Heart left ventricle (tissue), 16 donors: Measurements from ENCODE around the gene NUDT16L1. TPM values are rescaled to one million over a fixed set of nuclear protein-coding genes. Genes with fewer than 3 reads are reported as not detected.

Experiments
- ATAC-seq, 4 donors: fragments of 200-7000 bp; cut with Tn5 transposase; one replicate each; pipeline ENCODE4 v1.9.1; 2020 to 2022; ENCODE audit warnings: moderate library complexity in 4 of 4, mild to moderate bottlenecking in 3 of 4, moderate number of reproducible peaks in 1 of 4
- DNase-seq, 5 donors: peaks; one replicate each; pipeline ENCODE4 v3.0.0-alpha.2; 2020
- H3K27ac ChIP-seq, 12 donors: fragments of 200-600 bp; sonication (generic) in 4 of 12; one replicate each; pipeline versions ENCODE4 v1.5.0 to v1.8.0; 2016 to 2022; ENCODE audit warnings: mild to moderate bottlenecking in 2 of 12
- H3K27me3 ChIP-seq, 9 donors: fragments of 200-600 bp; sonication (generic) in 2 of 9; one replicate each; pipeline versions ENCODE4 v1.5.1 to v1.8.0; 2016 to 2022; ENCODE audit warnings: mild to moderate bottlenecking in 3 of 9
- H3K36me3 ChIP-seq, 9 donors: fragments of 200-600 bp; sonication (generic) in 2 of 9; one replicate each; pipeline versions ENCODE4 v1.5.0 to v1.8.0; 2018 to 2022; ENCODE audit warnings: mild to moderate bottlenecking in 2 of 9
- H3K4me1 ChIP-seq, 12 donors: fragments of 200-600 bp; sonication (generic) in 4 of 12; one replicate each; pipeline versions ENCODE4 v1.5.0 to v1.8.0; 2016 to 2022; ENCODE audit warnings: mild to moderate bottlenecking in 3 of 12
- H3K4me3 ChIP-seq, 12 donors: fragments of 200-600 bp; sonication (generic) in 4 of 12; one replicate each; pipeline versions ENCODE4 v1.5.0 to v1.8.0; 2017 to 2022; ENCODE audit warnings: mild to moderate bottlenecking in 9 of 12, moderate library complexity in 4 of 12
- H3K9me3 ChIP-seq, 12 donors: fragments of 200-600 bp; sonication (generic) in 4 of 12; one replicate each; pipeline versions ENCODE4 v1.5.0 to v1.8.0; 2016 to 2022; ENCODE audit warnings: mild to moderate bottlenecking in 1 of 12
- CTCF ChIP-seq, 12 donors: fragments of 200-600 bp; sonication (generic) in 4 of 12; IDR thresholded peaks; one replicate each; pipeline versions ENCODE4 v1.5.0 to v1.8.0; 2018 to 2022; ENCODE audit warnings: antibody characterized with exemption in 12 of 12, mild to moderate bottlenecking in 5 of 12
- POLR2A ChIP-seq, 2 donors: fragments of 450-650 bp; IDR thresholded peaks; one replicate each; pipeline ENCODE4 v1.6.1; 2017; ENCODE audit warnings: antibody characterized with exemption in 2 of 2, mild to moderate bottlenecking in 2 of 2, moderate library complexity in 2 of 2
- WGBS, 4 donors: extraction: QIAGEN DNeasy Blood & Tissue Kit in 2 of 4; methylation state at CpG; one replicate each; pipeline versions ENCODE4 v1.1.5 to v1.1.7; 2013 to 2018; 5-methylcytosine and 5-hydroxymethylcytosine counted together
- intact Hi-C, 10 donors: fragments of 100-400 bp; cut with DNase I; formaldehyde crosslinking; loops; one replicate each; pipeline versions ENCODE4 v1.11.1 to v1.14.2; 2022
- polyA plus RNA-seq, 2 donors: library from polyadenylated mRNA; stranded (reverse); fragments of 200-250 nt; gene quantifications; one replicate each; pipeline ENCODE4 v1.2.3, GENCODE V29; 2013
- total RNA-seq, 9 donors: library from RNA; depleted of rRNA in 2 of 9; stranded (reverse); fragments of >200 nt in 2 of 9; fragmentation: NEBNext Ultra II Directional in 3 of 9; extraction: Animal tissue kit (Norgen Biotek cat#: 25700) in 3 of 9; gene quantifications; one replicate each; pipeline versions ENCODE4 v1.1.0 to v1.2.4, GENCODE V29; 2016 to 2023
- donor health status: ischemic (EF 13 %, LVEDD 7.1; RV severe dilation, severe dysfunction).
- donor health status: healthy with polysubstance abuse.
- donor health status: DM: no; HTN: yes; CAD: no.
- donor health status: DM: no; HTN: no; CAD: no.
- donor health status: ischemic (EF 25% LVEDD 6.9; RV normal size, moderate dysfunction).
- donor health status: ischemic (EF 25% LVEDD 5.7; RV mildly dilated, moderate dysfunction).
- donor health status: healthy.
- donor health status: DM: yes; HTN: yes; CAD: no.
- donor health status: ischemic (EF 35%, LVEDD 5.7; RV mildly dilated, moderate dysfunction).
- donor health status: nonischemic (EF 11% LVEDD 7.7; RV severe dilation, severe dysfunction).
- donor health status: DM: yes; HTN: yes; CAD: no.
- donor health status: PGD.
- donor health status: ischemic (EF 29% LVEDD 5.4; RV normal size, mild dysfunction).
- donor health status: nonischemic (EF 23%, LVEDD 6.1; RV moderate dilation, normal function).

Gene NUDT16L1
- total and polyA plus RNA-seq, 11 donors, result 33.1 to 65.2 (median 47.5) TPM

DNA sequence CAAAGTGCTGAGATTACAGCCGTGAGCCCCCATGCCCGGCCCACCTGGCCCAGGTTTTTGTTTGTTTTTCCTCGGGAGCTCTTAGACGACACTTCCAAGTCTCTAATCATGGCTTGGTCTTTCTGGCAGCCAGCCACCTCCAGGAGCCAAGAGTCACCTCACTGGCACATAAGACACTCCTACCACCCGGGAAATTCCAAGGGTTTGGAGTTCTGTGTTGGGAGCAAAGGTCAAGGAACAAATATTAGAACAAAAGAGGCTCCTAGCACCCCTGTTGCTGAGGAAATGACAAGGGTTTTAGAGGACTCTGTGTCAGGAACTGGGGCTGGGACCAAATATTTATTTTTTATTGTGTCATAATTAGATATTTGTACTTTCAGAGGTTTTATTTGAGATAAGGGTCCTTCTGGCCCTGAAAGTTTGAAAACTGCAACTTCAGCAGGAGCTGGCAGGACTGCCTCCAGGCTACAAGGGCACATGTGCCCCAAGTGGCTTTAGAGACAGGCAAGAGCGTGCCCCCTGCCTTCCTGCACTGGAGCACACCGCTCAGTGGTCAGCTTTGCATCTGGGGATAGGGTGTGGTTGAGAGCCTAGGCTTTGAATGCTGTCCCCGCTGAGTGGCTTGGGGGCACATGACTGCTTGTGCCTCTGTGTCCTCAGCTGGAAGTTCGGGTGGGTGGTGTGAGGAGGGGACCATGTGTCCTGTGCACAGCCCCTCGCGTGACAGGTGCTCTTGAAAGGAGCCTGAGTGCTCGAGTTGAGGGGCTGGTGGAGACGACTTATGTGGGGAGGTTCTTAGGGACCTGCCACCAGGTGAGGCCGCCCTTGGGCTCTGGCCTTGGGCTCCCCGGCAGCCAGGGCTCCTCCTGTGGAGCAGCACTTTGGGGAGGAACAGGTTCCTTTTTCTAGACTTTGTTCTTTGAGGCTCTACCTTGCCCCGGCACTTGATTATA lies 39.1 kb upstream of the NUDT16L1 start:
- intact Hi-C loops, result no loop called here
- H3K9me3 ChIP-seq, result no peaks in the 10 kb centered on the region
- H3K4me3 ChIP-seq, result no peak overlapping the region
- no peaks in the 10 kb centered on the region for H3K27me3 ChIP-seq
- H3K27ac ChIP-seq, result no peak overlapping the region
- peaks cover 0 to 94% (median 84%) of the 10 kb centered on the region in 9 donors for H3K36me3 ChIP-seq
- 75 to 82% (median 76%) methylated on average over 16 of the region's 16 CpGs for WGBS, 4 donors
- H3K4me1 ChIP-seq, result peaks cover 0 to 5% (median 0%) of the 10 kb centered on the region in 12 donors
- ATAC-seq, result no peak
- no peak for DNase-seq
- TF ChIP-seq POLR2A (IDR thresholded peaks at IDR 0.05) (no peak), CTCF (IDR thresholded peaks at IDR 0.05) (no peak)

GRCh38 chr16:4654964-4655590 lies 38.3 kb upstream of the NUDT16L1 start:
- Histone ChIP-seq H3K4me1 (peaks cover 0 to 12% (median 5%) of the 10 kb centered on the region in 12 donors), H3K9me3 (no peaks in the 10 kb centered on the region), H3K4me3 (no peak overlapping the region), H3K27ac (no peak overlapping the region), H3K27me3 (no peaks in the 10 kb centered on the region), H3K36me3 (peaks cover 0 to 100% (median 85%) of the 10 kb centered on the region in 9 donors)
- WGBS, 4 donors, result 73 to 88% (median 79%) methylated on average over 11 to 12 of the region's 12 CpGs
- ATAC-seq, result no peak
- TF ChIP-seq CTCF (IDR thresholded peaks at IDR 0.05) (no peak), POLR2A (IDR thresholded peaks at IDR 0.05) (no peak)
- intact Hi-C loops, result no loop called here
- no peak for DNase-seq

GRCh38 chr16:4655801-4656200 lies 37.6 kb upstream of the NUDT16L1 start:
- peaks cover 0 to 92% (median 81%) of the 10 kb centered on the region in 9 donors for H3K36me3 ChIP-seq
- H3K4me3 ChIP-seq, result no peak overlapping the region
- DNase-seq (no peak), ATAC-seq (no peak)
- H3K27me3 ChIP-seq, result no peaks in the 10 kb centered on the region
- no peaks in the 10 kb centered on the region for H3K9me3 ChIP-seq
- no peak for TF ChIP-seq CTCF (IDR thresholded peaks at IDR 0.05)
- TF ChIP-seq POLR2A (IDR thresholded peaks at IDR 0.05), result no peak
- peaks cover 0 to 16% (median 11%) of the 10 kb centered on the region in 12 donors for H3K4me1 ChIP-seq
- intact Hi-C loops, result no loop called here
- WGBS, 4 donors, result 96 to 100% (median 98%) methylated on average over 1 to 6 of the region's 6 CpGs
- no peak overlapping the region for H3K27ac ChIP-seq

- Histone ChIP-seq H3K36me3 (peaks cover 0 to 88% (median 78%) of the 10 kb centered on the region in 9 donors), H3K4me1 (peaks cover 0 to 19% (median 11%) of the 10 kb centered on the region in 12 donors), H3K27me3 (no peaks in the 10 kb centered on the region), H3K27ac (no peak overlapping the region), H3K9me3 (no peaks in the 10 kb centered on the region), H3K4me3 (no peak overlapping the region)
- 94 to 96% (median 96%) methylated on average over 12 of the region's 12 CpGs for WGBS, 4 donors
- no peak for ATAC-seq
- DNase-seq, result no peak
- no peak for TF ChIP-seq CTCF (IDR thresholded peaks at IDR 0.05)
- TF ChIP-seq POLR2A (IDR thresholded peaks at IDR 0.05), result no peak
- intact Hi-C loops, result no loop called here
These were observed 37.1 kb upstream of the NUDT16L1 start for GRCh38 chr16:4656221-4656620.
